ENCODE results near the gene NHEJ1. TPM values are rescaled to one million over a fixed set of nuclear protein-coding genes. Genes with fewer than 3 reads are reported as not detected.

Gene NHEJ1
- total RNA-seq, 1 donor from 2014 or later = 15.9 TPM

GRCh38 chr2:219059725-219060682 lies 100.6 kb downstream of the NHEJ1 start:
- Mint-ChIP-seq H3K36me3 (ENCODE audit: low read depth) (no peaks in the 10 kb centered on the region), H3K27me3 (ENCODE audit: low read depth) (peaks cover 69% of the 10 kb centered on the region), H3K9me3 (no peaks in the 10 kb centered on the region), H3K4me1 (ENCODE audit: low read depth) (peaks cover 4% of the 10 kb centered on the region), H3K4me3 (ENCODE audit: low read depth) (no peak overlapping the region), H3K27ac (no peak overlapping the region)
- DNase-seq (ENCODE audit: low spot score) = no peak
- intact Hi-C loops (cut with micrococcal nuclease) = loop anchor here (2.0 to 5.0 kb wide), 5 partner anchors 65 to 237 kb away; no protein-coding TSS in a partner anchor

- DNase-seq (ENCODE audit: low spot score) = no peak
- intact Hi-C loops (cut with micrococcal nuclease) = loop anchor here (2.0 to 5.0 kb wide), 4 partner anchors 65 to 238 kb away; no protein-coding TSS in a partner anchor
- Mint-ChIP-seq H3K36me3 (ENCODE audit: low read depth) (no peaks in the 10 kb centered on the region), H3K27me3 (ENCODE audit: low read depth) (peaks cover 63% of the 10 kb centered on the region), H3K4me3 (ENCODE audit: low read depth) (no peak overlapping the region), H3K4me1 (ENCODE audit: low read depth) (peaks cover 4% of the 10 kb centered on the region), H3K9me3 (no peaks in the 10 kb centered on the region), H3K27ac (no peak overlapping the region)
Measured at GRCh38 chr2:219059375-219059724, 101.3 kb downstream of the NHEJ1 start.

DNA sequence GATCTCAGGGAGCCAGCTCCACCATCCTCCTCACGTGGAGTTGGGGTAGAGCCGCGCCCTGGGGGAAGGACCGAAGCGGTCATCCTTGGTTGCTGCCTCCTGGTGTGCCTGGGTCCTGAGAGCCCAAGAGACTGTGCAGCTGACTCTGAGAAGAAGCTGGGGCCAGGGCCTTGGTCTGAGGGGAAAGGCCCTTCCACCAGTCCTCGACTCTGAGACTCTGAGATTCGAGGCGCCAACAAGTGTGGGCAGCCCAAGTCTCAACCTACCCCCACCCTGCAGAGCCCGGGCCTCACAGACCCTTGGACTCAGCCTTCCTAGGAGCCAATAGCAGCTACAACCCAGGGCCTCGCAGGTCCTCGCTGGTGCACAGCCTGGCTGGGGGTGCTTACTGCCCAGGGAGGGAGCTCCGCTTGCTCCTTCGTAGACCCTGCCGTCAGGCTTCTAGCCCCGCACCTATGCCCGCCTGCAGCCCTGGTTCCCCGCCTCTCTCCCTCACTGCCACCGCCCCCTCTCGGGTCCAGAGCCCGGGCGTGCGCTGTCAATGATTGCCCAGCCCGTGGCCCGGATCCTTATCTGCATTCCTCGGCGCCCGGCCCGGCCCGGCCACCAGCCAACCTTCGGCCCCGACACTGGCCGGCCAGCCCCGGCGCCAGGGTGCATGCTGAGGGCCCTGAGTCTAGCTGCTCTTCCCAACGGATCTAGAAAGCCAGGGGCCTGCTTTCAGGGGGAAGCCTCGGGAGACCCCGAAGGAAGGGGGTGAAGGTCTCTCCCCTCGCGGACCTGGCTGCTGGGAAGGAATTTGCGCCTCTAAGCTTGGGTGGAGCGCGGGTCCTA lies 101.9 kb downstream of the NHEJ1 start:
- Mint-ChIP-seq H3K36me3 (ENCODE audit: low read depth) (no peaks in the 10 kb centered on the region), H3K4me3 (ENCODE audit: low read depth) (no peak overlapping the region), H3K27me3 (ENCODE audit: low read depth) (peaks cover 59% of the 10 kb centered on the region), H3K4me1 (ENCODE audit: low read depth) (peaks cover 4% of the 10 kb centered on the region), H3K27ac (no peak overlapping the region), H3K9me3 (no peaks in the 10 kb centered on the region)
- intact Hi-C loops (cut with micrococcal nuclease) = loop anchor here (1.0 to 5.0 kb wide), 5 partner anchors 61 to 239 kb away; no protein-coding TSS in a partner anchor
- no peak for DNase-seq (ENCODE audit: low spot score)

- Mint-ChIP-seq H3K4me3 (ENCODE audit: low read depth) (no peak overlapping the region), H3K27ac (no peak overlapping the region), H3K27me3 (ENCODE audit: low read depth) (peaks cover 50% of the 10 kb centered on the region), H3K36me3 (ENCODE audit: low read depth) (no peaks in the 10 kb centered on the region), H3K9me3 (no peaks in the 10 kb centered on the region), H3K4me1 (ENCODE audit: low read depth) (peaks cover 4% of the 10 kb centered on the region)
- intact Hi-C loops (cut with micrococcal nuclease) = loop anchor here (1.0 to 5.0 kb wide), 5 partner anchors 61 to 239 kb away; no protein-coding TSS in a partner anchor
- peak; percentile 65 for DNase-seq (ENCODE audit: low spot score)
Measured at GRCh38 chr2:219057709-219058540, 102.7 kb downstream of the NHEJ1 start.

DNA sequence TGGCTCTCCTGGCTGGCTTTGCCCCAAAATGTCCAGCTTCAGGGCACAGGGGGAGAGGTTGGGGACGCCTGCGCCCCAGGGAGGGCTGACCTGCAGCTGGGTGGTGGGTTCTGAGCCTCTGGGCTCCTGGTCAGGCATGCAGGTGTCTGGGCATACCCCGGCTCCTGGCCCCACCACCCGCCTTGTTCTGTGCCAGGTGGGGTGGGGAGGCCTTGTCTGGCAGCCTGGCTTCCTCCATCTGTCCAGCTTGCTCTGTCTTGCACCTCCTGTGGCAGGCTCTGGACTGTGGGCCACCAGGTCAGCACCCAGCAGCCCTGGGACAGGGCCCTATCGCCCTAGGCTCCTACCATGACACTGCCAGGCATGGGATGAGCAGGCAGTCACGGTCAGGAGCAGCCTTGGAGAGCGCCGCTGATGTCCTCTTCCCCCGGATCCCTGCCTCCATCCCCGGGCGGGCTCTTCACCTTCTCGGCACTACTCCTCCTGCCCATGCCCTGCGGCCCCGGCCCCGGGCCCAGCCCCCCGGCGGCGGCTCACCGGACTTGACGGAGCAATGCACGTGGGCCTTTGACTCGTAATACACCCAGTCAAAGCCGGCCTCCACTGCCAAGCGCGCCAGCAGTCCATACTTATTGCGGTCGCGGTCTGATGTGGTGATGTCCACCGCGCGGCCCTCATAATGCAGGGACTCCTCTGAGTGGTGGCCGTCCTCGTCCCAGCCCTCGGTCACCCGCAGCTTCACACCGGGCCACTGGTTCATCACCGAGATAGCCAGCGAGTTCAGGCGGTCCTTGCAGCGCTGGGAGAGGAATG lies 103.5 kb downstream of the NHEJ1 start:
- Mint-ChIP-seq H3K4me1 (ENCODE audit: low read depth) (peaks cover 4% of the 10 kb centered on the region), H3K27me3 (ENCODE audit: low read depth) (peaks cover 42% of the 10 kb centered on the region), H3K36me3 (ENCODE audit: low read depth) (no peaks in the 10 kb centered on the region), H3K4me3 (ENCODE audit: low read depth) (no peak overlapping the region), H3K27ac (no peak overlapping the region), H3K9me3 (no peaks in the 10 kb centered on the region)
- intact Hi-C loops (cut with micrococcal nuclease) = loop anchor here (5.0 kb wide), 1 partner anchor 240 kb away; no protein-coding TSS in a partner anchor
- no peak for DNase-seq (ENCODE audit: low spot score)

DNA sequence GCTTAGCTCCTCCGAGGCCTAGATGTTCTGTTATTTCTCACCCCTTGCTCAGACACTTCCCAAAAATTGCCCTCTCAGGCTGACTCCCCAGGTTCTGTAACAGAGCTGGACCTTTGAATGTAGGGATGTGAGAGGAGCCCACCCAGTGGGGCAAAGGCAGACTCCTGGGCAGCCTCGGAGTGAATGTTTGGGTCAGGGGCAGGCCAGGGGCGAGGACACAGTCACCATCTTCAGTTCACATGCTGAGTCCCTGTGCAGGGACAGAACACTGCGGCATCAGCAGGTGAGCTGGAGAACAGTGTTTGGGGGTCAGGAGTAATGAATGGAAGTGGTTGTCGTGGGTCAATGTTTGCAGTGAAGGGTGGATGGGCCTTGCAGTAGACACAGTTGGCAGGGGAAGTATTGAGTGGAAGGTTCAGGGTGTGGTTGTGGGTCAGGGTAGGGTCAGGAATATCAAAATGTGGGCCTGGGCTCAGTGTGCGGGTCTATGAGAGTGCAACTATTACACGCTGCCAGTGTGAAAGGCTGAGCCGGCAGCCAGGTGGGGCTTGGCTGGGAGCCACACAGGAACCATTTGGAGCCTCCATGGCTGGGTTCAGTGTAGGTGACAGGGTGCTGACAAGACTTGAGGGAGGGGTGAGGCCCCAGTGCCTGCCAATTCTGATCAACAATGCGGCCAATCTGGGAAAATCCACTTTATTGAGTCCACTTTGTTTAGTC lies 104.3 kb downstream of the NHEJ1 start:
- H3K27me3 Mint-ChIP-seq (ENCODE audit: low read depth) = peaks cover 37% of the 10 kb centered on the region

GRCh38 chr2:219054956-219055903 lies 105.4 kb downstream of the NHEJ1 start:
- Mint-ChIP-seq H3K4me1 (ENCODE audit: low read depth) (peaks cover 1% of the 10 kb centered on the region), H3K27ac (no peak overlapping the region), H3K27me3 (ENCODE audit: low read depth) (peaks cover 36% of the 10 kb centered on the region), H3K4me3 (ENCODE audit: low read depth) (no peak overlapping the region), H3K9me3 (no peaks in the 10 kb centered on the region), H3K36me3 (ENCODE audit: low read depth) (no peaks in the 10 kb centered on the region)
- DNase-seq (ENCODE audit: low spot score) = no peak
- intact Hi-C loops (cut with micrococcal nuclease) = loop anchor here (5.0 kb wide), 1 partner anchor 242 kb away; no protein-coding TSS in a partner anchor

More for the DNA sequence above, 104.3 kb downstream of the NHEJ1 start:
- H3K4me1 Mint-ChIP-seq (ENCODE audit: low read depth) = peaks cover 2% of the 10 kb centered on the region
- no peaks in the 10 kb centered on the region for H3K36me3 Mint-ChIP-seq (ENCODE audit: low read depth)
- H3K27ac Mint-ChIP-seq = no peak overlapping the region
- no peaks in the 10 kb centered on the region for H3K9me3 Mint-ChIP-seq
- H3K4me3 Mint-ChIP-seq (ENCODE audit: low read depth) = no peak overlapping the region
- intact Hi-C loops (cut with micrococcal nuclease) = loop anchor here (5.0 kb wide), 1 partner anchor 241 kb away; no protein-coding TSS in a partner anchor
- DNase-seq (ENCODE audit: low spot score) = no peak

DNA sequence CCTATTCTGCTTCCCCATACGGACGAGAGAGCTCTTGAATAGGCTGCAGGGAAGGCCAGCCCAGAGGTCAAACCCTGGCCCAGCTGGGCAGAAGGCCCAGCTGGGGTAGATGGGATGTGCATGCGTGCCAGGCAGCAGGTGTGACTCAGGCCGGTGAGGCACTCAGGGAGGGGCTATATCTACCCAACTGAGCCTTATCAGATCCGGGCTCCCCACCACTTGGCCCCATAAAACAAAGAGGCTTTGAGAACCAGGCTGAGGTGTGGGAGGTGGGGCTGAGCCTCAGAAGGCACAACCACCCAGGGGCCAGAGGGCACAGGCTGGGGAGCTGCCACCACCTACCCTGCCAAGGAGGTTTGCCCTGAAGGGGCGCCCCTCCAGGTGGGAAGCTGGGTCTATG lies 111.3 kb downstream of the NHEJ1 start:
- Mint-ChIP-seq H3K4me1 (ENCODE audit: low read depth) (no peaks in the 10 kb centered on the region), H3K27me3 (ENCODE audit: low read depth) (peaks cover 24% of the 10 kb centered on the region), H3K27ac (no peak overlapping the region), H3K9me3 (no peaks in the 10 kb centered on the region), H3K4me3 (ENCODE audit: low read depth) (no peak overlapping the region), H3K36me3 (ENCODE audit: low read depth) (no peaks in the 10 kb centered on the region)
- DNase-seq (ENCODE audit: low spot score) = no peak
- intact Hi-C loops (cut with micrococcal nuclease) = no loop called here

GRCh38 chr2:219045937-219046550 lies 114.6 kb downstream of the NHEJ1 start:
- Mint-ChIP-seq H3K9me3 (no peaks in the 10 kb centered on the region), H3K4me3 (ENCODE audit: low read depth) (no peak overlapping the region), H3K36me3 (ENCODE audit: low read depth) (no peaks in the 10 kb centered on the region), H3K27me3 (ENCODE audit: low read depth) (peaks cover 38% of the 10 kb centered on the region), H3K27ac (no peak overlapping the region), H3K4me1 (ENCODE audit: low read depth) (peaks cover 3% of the 10 kb centered on the region)
- intact Hi-C loops (cut with micrococcal nuclease) = no loop called here
- no peak for DNase-seq (ENCODE audit: low spot score)

DNA sequence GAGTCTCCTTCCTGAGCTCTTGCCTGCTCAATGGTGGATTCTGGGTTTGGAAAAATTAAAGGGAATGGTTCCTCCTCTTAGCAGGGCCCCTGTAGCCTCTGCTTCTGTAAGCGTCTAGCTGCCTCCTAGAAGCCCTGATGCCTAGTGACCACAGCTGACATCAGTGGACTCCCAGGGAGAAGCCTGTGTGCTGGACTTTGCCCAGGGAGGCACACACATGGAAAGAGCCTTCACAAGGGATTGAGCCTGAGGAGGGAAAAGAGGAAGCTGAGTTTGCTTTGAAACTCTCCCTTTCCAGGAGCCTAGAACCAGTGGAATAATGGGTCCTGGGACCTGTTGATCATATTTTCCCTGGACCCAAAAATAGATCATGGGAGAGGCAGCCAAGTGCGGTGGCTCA lies 117.9 kb downstream of the NHEJ1 start:
- Mint-ChIP-seq H3K4me3 (ENCODE audit: low read depth) (no peak overlapping the region), H3K36me3 (ENCODE audit: low read depth) (no peaks in the 10 kb centered on the region), H3K27me3 (ENCODE audit: low read depth) (peaks cover 37% of the 10 kb centered on the region), H3K9me3 (no peaks in the 10 kb centered on the region), H3K4me1 (ENCODE audit: low read depth) (peaks cover 4% of the 10 kb centered on the region), H3K27ac (no peak overlapping the region)
- no peak for DNase-seq (ENCODE audit: low spot score)
- intact Hi-C loops (cut with micrococcal nuclease) = no loop called here

Measured in activated T-helper 2 cell treated with anti-CD3 and anti-CD28 coated beads, Interferon-gamma antibody, Interleukin-2, Interleukin-4, amounts not matched to agents 10 μg/mL and 5 μg/mL and 100 μg/mL, durations not matched to agents 14 hours and 24 hours and 36 hours (primary cell).